Stomach (tissue), 4 donors: ENCODE data around the gene RSPO1.

Experiments used
- EP300 ChIP-seq: sonication (generic); formaldehyde crosslinking; IDR thresholded peaks from one replicate; pipeline ENCODE4 v1.6.1; 2017; ENCODE audit warnings: antibody characterized with exemption
- POLR2AphosphoS5 ChIP-seq, 3 donors: sonication (generic); formaldehyde crosslinking; IDR thresholded peaks; one replicate each; pipeline ENCODE4 v1.6.1; 2016; ENCODE audit warnings: antibody characterized with exemption in 3 of 3
- TF ChIP-seq, protein P1 (sequence below), 7 experiments: fragments of 450-650 bp in 4 of 7; fragments of 200-600 bp in 3 of 7; sonication (generic) in 3 of 7; IDR thresholded peaks; one replicate each; pipeline ENCODE4 v1.5.1; 2016 to 2019; ENCODE audit warnings: antibody characterized with exemption in 7 of 7, control low read depth in 2 of 7, mild to moderate bottlenecking in 1 of 7

DNA sequence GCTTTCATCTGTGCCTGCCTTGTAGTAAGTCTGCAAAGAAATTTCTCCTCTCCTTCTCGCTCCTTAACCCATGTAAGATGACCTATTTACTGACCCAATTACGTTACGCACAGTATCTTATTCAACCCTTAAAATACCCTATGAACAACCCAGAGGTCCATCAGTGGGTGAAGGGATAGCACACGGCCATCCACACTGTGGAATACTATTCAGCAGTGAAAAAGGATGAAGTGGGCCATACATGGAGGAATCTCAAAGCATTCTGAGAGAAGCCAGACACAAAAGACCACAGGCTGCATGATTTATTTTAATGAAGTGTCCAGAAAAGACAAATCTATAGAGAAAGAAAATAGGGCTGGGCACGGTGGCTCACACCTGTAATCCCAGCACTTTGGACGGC is 23.8 kb upstream of the RSPO1 start:
- TF ChIP-seq, protein P1, sequence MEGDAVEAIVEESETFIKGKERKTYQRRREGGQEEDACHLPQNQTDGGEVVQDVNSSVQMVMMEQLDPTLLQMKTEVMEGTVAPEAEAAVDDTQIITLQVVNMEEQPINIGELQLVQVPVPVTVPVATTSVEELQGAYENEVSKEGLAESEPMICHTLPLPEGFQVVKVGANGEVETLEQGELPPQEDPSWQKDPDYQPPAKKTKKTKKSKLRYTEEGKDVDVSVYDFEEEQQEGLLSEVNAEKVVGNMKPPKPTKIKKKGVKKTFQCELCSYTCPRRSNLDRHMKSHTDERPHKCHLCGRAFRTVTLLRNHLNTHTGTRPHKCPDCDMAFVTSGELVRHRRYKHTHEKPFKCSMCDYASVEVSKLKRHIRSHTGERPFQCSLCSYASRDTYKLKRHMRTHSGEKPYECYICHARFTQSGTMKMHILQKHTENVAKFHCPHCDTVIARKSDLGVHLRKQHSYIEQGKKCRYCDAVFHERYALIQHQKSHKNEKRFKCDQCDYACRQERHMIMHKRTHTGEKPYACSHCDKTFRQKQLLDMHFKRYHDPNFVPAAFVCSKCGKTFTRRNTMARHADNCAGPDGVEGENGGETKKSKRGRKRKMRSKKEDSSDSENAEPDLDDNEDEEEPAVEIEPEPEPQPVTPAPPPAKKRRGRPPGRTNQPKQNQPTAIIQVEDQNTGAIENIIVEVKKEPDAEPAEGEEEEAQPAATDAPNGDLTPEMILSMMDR (IDR thresholded peaks at IDR 0.05): no peak
- no peak for TF ChIP-seq POLR2AphosphoS5 (IDR thresholded peaks at IDR 0.05)
- no peak for TF ChIP-seq EP300
